Activated naive CD4-positive, alpha-beta T cell treated with Interleukin-2 at 50 U/mL for 16 hours (primary cell): ENCODE results near the gene PSORS1C2.

Experiments
- DNase-seq: peaks from one replicate; pipeline ENCODE4 v3.0.0-alpha.2; 2020

PSORS1C2 gene

GRCh38 chr6:31135710-31136109 lies 3.2 kb downstream of the PSORS1C2 start:
- no peak for DNase-seq

DNA sequence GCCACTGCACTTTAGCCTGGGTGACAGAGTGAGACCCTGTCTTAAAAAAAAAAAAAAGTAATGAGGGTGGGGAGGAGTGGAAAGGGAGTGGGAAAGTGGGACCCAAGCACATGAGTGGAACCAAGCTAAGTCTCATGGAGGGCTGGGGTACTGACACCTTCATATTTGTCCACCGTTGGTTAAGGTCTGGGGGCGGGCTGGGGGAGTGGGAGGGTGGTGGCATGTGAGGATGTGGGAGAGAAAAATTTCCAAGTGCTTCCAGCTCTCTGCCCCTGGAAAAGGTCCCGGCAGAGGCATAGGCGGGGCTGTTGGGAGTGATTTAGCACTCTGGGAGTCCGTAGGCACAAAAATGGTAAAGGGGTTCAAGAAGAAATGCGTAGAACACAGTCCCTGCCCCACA lies 6.1 kb downstream of the PSORS1C2 start:
- no peak for DNase-seq

DNA sequence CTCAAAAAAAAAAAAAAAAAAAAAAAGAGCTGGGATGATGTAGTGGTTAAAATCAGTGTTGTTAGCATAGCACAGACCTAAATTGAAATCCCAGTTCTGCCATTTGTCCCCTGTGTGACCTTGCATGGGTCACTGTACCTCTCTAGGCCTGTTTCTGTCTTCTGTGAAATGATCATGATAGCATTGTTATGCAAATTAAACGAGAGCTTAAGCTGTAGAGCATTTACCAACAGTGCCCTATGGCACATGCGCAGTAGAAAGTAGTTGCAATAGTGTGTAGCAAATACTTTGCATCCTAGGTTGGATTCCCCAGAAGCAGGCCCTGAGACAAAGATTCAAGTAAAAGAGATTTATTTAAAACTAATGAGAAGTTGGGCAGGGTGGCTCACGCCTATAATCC lies 7.3 kb downstream of the PSORS1C2 start:
- no peak for DNase-seq

GRCh38 chr6:31130751-31131150 lies 8.1 kb downstream of the PSORS1C2 start:
- DNase-seq: no peak

DNA sequence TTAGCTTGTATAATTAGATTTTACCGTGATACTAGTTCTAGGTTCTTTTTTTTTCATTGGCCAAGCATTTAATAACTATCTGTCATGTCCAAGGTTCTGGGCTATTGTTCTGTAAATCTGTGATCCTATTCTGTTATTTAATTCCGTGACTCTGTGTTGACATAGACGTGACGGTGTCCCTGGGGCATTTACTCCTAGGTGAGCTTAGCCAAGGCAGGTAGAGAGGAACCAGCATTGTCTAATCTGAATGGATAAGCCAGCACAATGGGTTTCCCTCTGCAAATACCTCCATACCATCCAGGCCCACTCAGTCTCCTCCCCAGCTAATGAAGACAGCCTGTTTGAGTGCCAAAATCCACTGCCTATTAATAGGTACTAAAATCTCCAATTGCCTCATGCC lies 9.7 kb downstream of the PSORS1C2 start:
- no peak for DNase-seq

DNA sequence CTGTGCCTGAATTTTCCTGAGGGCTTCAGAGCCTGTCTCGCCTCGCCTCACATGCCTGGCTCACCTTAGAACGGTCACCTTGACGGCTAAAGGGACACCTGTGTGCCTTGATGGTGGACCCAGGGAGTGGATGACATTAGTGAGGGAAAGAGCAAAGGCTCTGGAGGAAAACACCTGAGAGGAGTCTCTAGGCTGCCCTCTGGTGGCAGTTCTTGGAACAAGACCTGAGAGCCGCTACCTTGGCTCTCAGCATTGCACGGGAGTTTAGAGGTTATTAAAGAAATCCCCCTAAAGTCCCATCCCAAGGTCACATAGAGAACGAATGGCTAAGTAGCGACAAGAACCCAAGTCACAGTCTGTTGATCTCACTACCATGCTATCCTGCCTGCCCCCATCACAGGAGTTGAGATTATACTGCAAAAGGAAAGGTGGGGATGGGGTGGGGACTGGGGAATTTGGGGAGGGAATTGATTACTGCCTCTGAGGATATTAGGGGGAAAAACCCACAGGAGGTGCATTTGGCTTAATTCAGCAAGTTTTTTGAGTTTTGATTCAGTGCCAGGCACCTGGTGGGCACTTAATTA lies 10.7 kb downstream of the PSORS1C2 start:
- peak; percentile 78 for DNase-seq

DNA sequence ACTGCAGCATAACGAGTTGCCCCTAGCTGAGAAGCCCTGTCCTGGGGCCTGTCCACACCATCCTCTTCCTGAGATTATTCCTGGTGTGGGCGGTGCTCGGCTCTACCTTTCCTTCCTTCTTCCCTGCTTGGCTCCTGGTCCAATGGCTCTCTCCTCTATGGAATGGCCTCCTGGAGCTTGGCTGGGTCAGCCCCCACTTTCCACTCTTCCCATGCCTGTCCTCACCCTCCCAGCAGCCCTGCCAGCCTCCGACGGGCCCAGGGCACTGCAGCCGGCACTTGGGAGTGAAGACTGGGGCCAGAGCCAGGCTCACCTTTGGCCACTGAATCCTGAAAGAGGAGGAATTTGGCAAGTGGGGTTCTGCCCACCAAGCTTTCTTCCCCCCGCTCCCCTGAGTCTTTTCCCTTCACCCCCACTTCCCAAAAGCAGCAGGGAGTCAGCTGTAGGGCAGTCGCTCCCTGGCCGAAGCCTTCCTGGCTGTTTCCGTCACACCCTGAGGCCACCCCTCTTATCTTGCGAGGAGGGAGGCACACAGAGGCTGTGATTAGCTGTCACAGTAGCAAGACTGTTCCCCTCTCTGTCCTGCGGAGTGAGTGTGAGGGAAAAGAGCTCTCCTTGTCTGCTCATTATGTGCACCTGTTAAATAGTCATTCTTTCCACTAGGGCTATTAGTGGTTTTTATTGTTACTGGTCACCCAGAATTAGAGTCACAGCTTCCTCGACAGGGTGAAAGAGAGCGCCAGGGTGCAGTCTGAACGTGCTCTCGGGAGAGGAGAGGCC lies 12.3 kb downstream of the PSORS1C2 start:
- DNase-seq: no peak

DNA sequence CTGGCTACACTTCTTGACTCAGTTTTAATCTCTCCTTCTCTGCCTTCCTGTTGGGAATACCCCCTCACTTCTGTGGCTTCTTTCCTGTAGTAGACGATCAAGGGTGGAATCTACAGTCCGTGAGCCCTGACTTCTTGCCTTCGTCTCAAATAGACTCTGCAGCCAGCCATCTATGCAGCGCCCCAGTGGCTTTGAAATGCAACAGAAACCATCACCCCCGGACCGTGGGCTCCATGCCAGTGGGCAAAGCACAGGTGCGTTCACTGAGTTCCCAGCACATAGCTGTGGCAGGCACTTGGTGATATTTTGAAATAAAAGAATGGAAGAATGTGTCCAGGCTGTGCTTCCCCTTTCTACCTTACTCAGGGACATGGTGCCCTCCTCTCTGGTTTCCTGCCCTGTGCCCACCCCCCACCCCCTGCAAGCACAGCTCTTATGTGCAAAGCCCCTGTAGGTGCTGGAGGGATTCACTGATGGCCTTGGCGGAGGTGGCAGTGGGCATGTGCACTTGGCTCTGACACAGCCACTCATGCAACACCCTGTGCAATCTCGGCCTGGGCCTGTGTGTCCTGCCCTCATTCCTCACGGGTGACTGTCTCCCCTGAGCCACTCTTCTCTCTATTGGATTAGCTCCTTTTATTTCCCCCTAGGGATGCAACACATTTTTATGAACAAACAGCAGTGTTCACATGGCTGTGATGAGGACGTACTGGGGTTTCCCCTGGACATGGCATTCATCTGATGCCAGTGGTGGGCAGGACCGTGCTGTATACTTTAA lies 13.1 kb downstream of the PSORS1C2 start:
- DNase-seq: no peak

- DNase-seq: no peak
Observed at GRCh38 chr6:31125162-31125561, 13.7 kb downstream of the PSORS1C2 start.

GRCh38 chr6:31122791-31123706 lies 15.8 kb downstream of the PSORS1C2 start:
- DNase-seq: no peak

- DNase-seq: no peak
Observed at GRCh38 chr6:31121131-31121790, 17.6 kb downstream of the PSORS1C2 start.

DNA sequence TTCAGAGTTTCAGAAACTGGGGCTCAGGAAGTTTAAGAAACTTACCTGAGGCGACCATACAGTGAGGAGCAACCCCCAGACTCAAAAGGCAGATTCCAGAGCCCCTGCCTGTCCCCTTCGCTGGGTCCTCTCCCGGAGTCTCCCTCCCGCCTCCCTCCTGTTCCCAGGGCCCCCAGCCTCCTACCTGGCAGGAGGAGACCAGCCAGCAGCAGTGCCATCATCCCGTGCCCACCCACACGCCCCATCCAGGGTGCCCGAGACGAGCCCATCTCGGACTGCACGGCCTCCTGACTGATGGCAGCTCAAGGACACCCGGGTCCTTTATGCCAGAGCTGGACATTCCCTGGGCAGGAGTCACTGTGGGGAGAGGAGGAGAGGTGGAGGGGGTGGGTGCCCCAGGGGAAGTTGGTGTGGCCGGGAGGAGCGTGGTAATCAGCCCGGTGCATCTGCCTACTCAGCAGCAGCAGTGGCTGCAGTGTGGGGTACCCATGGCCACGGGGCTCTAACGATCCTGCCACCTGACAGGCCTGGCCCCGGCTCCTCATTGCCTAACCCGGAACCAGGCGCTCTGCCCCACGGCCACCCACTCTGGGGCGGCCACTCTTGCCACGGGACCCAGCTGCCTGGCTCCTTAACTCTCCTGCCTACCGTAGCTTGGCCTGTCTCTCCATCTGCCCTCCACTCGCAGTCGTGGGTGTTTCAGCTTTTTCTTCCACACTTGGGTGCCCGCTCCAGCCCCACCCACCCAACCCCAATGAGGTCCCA lies 18.5 kb downstream of the PSORS1C2 start, which contains the start of gene CDSN:
Gene CDSN, minus strand, starts transcription at position 296 of the 765 bp plus-strand sequence. Its CDS starts 27 bp downstream, at position 269.
- DNase-seq: no peak

- no peak for DNase-seq
Observed at GRCh38 chr6:31118178-31118577, 20.7 kb downstream of the PSORS1C2 start.

- no peak for DNase-seq
Observed at GRCh38 chr6:31116661-31117385, 22.0 kb downstream of the PSORS1C2 start.

DNA sequence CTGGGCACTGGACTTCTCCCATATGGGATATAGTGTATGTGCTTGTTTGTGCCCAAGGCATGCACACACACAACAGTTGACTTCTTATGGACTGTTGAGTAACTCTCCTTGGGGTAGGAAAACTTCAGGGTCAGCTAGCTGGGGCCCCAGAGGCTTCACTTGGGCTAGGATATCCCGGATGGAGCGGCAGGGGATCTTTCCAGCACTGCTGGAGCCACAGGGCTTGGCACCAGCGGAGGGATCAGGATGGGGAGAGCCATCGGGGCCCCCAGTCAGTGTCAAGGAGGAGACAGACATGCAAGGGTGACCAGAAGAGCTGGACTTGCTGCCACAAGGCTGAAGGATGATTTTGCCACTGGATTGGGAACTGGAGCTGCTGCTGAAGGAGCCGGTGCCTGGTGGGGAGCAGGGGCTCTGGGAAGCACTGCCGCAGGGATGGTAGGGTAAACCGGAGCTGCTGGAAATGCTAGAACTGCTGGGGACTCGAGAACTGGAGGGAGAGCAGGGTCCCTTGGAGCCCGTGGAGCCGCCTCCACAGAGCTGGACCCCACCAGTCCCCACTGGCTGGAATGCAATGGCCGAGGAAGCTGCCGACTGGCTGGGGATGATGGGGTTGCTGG lies 22.8 kb downstream of the PSORS1C2 start:
- no peak for DNase-seq

GRCh38 chr6:31114970-31115849 lies 23.7 kb downstream of the PSORS1C2 start:
- no peak for DNase-seq

DNA sequence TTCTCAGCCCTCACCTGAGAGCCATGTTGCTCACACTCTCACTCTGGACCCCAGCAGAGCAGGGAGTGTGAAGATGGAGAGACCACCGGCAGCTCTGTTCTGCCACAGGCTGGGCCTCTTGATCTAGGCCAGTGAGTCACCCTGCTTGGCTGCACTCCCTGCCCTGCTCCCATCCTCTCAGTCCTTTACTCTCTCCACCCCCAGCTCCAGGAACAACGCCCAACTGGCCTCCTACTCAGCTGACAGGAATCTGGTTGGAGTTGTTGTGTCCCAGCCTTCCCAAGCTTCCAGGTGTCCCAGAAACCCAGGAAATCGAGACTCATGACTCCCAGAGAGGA lies 24.4 kb downstream of the PSORS1C2 start, which contains the start of gene PSORS1C1:
Gene PSORS1C1, plus strand, starts transcription at position 260 of the 338 bp plus-strand sequence. CDS start 14,833 bp downstream, outside the sequence.
- no peak for DNase-seq

GRCh38 chr6:31113861-31114540 lies 24.9 kb downstream of the PSORS1C2 start:
- no peak for DNase-seq
